H9 (cell line): ENCODE data around the gene DCDC1. TPM values are rescaled to one million over a fixed set of nuclear protein-coding genes. Genes with fewer than 3 reads are reported as not detected.

Source experiments
- DNase-seq: peaks from one replicate; pipeline ENCODE4 v3.0.0-alpha.2; 2017
- H2AFZ ChIP-seq: one replicate; pipeline ENCODE4 v1.6.1; 2013; ENCODE audit warnings: mild to moderate bottlenecking, low read length, control low read depth, moderate library complexity
- H2AK5ac ChIP-seq: 2 replicates; pipeline ENCODE4 v1.6.1; 2013; ENCODE audit warnings: low read length, control low read depth, mixed read lengths; ENCODE audit not compliant: insufficient read length
- H2BK120ac ChIP-seq: one replicate; pipeline ENCODE4 v1.6.1; 2013; ENCODE audit warnings: low read depth, mild to moderate bottlenecking, low read length, control low read depth, inconsistent platforms; ENCODE audit not compliant: poor library complexity, severe bottlenecking
- H2BK12ac ChIP-seq: 2 replicates; pipeline ENCODE4 v1.6.1; 2013; ENCODE audit warnings: low read length, control low read depth, mixed read lengths, low read depth; ENCODE audit not compliant: insufficient read length
- H2BK15ac ChIP-seq: 2 replicates; pipeline ENCODE4 v1.6.1; 2013; ENCODE audit warnings: low read depth, low read length, control low read depth
- H2BK20ac ChIP-seq: one replicate; pipeline ENCODE4 v1.6.1; 2013; ENCODE audit warnings: low read depth, mild to moderate bottlenecking, low read length, control low read depth, inconsistent platforms; ENCODE audit not compliant: poor library complexity, severe bottlenecking
- H2BK5ac ChIP-seq: 2 replicates; pipeline ENCODE4 v1.6.1; 2013; ENCODE audit warnings: low read length, control low read depth, mixed read lengths; ENCODE audit not compliant: insufficient read length
- H3K14ac ChIP-seq: 2 replicates; pipeline ENCODE4 v1.6.1; 2013; ENCODE audit warnings: low read length, control low read depth; ENCODE audit not compliant: insufficient read depth
- H3K18ac ChIP-seq: 2 replicates; pipeline ENCODE4 v1.6.1; 2013; ENCODE audit warnings: low read depth, mild to moderate bottlenecking, mixed read lengths, low read length, control low read depth; ENCODE audit not compliant: insufficient read length
- H3K23ac ChIP-seq: 2 replicates; pipeline ENCODE4 v1.6.1; 2013; ENCODE audit warnings: low read length, control low read depth, mixed read lengths, low read depth; ENCODE audit not compliant: insufficient read length
- H3K23me2 ChIP-seq: 2 replicates; pipeline ENCODE4 v1.6.1; 2013; ENCODE audit warnings: low read depth, mild to moderate bottlenecking, mixed read lengths, low read length, control low read depth; ENCODE audit not compliant: insufficient read length, poor library complexity, severe bottlenecking
- H3K27ac ChIP-seq: 2 replicates; pipeline ENCODE4 v1.5.1; 2013; ENCODE audit warnings: low read length, control low read depth, mixed read lengths, low read depth; ENCODE audit not compliant: insufficient read length
- H3K27me3 ChIP-seq: 2 replicates; pipeline ENCODE4 v1.6.1; 2013; ENCODE audit warnings: low read length, control low read depth, inconsistent platforms; ENCODE audit not compliant: insufficient read depth
- H3K4ac ChIP-seq: 2 replicates; pipeline ENCODE4 v1.6.1; 2013; ENCODE audit warnings: low read depth, mild to moderate bottlenecking, control low read depth, inconsistent platforms, low read length, moderate library complexity
- H3K4me1 ChIP-seq: 2 replicates; pipeline ENCODE4 v1.6.1; 2013; ENCODE audit warnings: low read length, control low read depth, inconsistent platforms; ENCODE audit not compliant: insufficient read depth
- H3K4me2 ChIP-seq: 2 replicates; pipeline ENCODE4 v1.6.1; 2013; ENCODE audit warnings: low read length, control low read depth, mixed read lengths; ENCODE audit not compliant: insufficient read length, insufficient read depth
- H3K56ac ChIP-seq: 2 replicates; pipeline ENCODE4 v1.6.1; 2013; ENCODE audit warnings: low read depth, mild to moderate bottlenecking, mixed read lengths, low read length, control low read depth; ENCODE audit not compliant: insufficient read length
- H3K79me1 ChIP-seq: 2 replicates; pipeline ENCODE4 v1.6.1; 2013; ENCODE audit warnings: low read depth, mild to moderate bottlenecking, moderate library complexity, low read length, control low read depth, inconsistent platforms; ENCODE audit not compliant: insufficient read depth, poor library complexity, severe bottlenecking
- H3K79me2 ChIP-seq: 2 replicates; pipeline ENCODE4 v1.6.1; 2013; ENCODE audit warnings: low read length, control low read depth, inconsistent platforms; ENCODE audit not compliant: insufficient read depth
- H3K9ac ChIP-seq: 2 replicates; pipeline ENCODE4 v1.6.1; 2013; ENCODE audit warnings: low read length, control low read depth, mixed read lengths; ENCODE audit not compliant: insufficient read length; ENCODE audit errors: extremely low read depth
- H3K9me3 ChIP-seq: one replicate; pipeline ENCODE4 v1.6.1; 2013; ENCODE audit warnings: low read depth, low read length, inconsistent platforms; ENCODE audit not compliant: control insufficient read depth
- H3T11ph ChIP-seq: one replicate; pipeline ENCODE4 v1.6.1; 2013; ENCODE audit warnings: mild to moderate bottlenecking, low read length, control low read depth, inconsistent platforms
- H4K20me1 ChIP-seq: one replicate; pipeline ENCODE4 v1.6.1; 2013; ENCODE audit not compliant: control insufficient read depth, insufficient read length, insufficient read depth
- H4K5ac ChIP-seq: 2 replicates; pipeline ENCODE4 v1.6.1; 2013; ENCODE audit warnings: low read depth, mild to moderate bottlenecking, mixed read lengths, low read length, control low read depth; ENCODE audit not compliant: insufficient read length
- H4K8ac ChIP-seq: replicated peaks from 2 replicates; pipeline ENCODE4 v1.6.1; 2013; ENCODE audit warnings: low read length, control low read depth, mixed read lengths, low read depth; ENCODE audit not compliant: insufficient read length
- H4K91ac ChIP-seq: 2 replicates; pipeline ENCODE4 v1.6.1; 2013; ENCODE audit warnings: low read depth, mild to moderate bottlenecking, moderate library complexity, mixed read lengths, low read length, control low read depth; ENCODE audit not compliant: insufficient read length
- H3K27ac Mint-ChIP-seq, 3 experiments: 2 replicates in 2 of 3; 3 replicates in 1 of 3; pipeline ENCODE4 v1.8.0; 2020 to 2021; ENCODE audit warnings: mixed read lengths in 3 of 3, mild to moderate bottlenecking in 1 of 3, moderate library complexity in 1 of 3
- H3K27me3 Mint-ChIP-seq: 2 replicates; pipeline ENCODE4 v1.8.0; 2021; ENCODE audit warnings: low read depth, mild to moderate bottlenecking, moderate library complexity, mixed read lengths
- H3K36me3 Mint-ChIP-seq, 3 experiments: 2 replicates in 2 of 3; 3 replicates in 1 of 3; pipeline ENCODE4 v1.8.0; 2020 to 2021; ENCODE audit warnings: low read depth in 3 of 3, mixed read lengths in 3 of 3; ENCODE audit not compliant: insufficient read depth in 1 of 3
- H3K4me1 Mint-ChIP-seq, 2 experiments: 2 replicates each; pipeline ENCODE4 v1.8.0; 2020; ENCODE audit warnings: mixed read lengths in 2 of 2
- H3K4me3 Mint-ChIP-seq, 2 experiments: 2 replicates in 1 of 2; 3 replicates in 1 of 2; pipeline ENCODE4 v1.8.0; 2020 to 2021; ENCODE audit warnings: mild to moderate bottlenecking in 2 of 2, mixed read lengths in 2 of 2, moderate library complexity in 1 of 2
- H3K9me3 Mint-ChIP-seq, 2 experiments: 2 replicates in 1 of 2; 3 replicates in 1 of 2; pipeline ENCODE4 v1.8.0; 2020; ENCODE audit warnings: mild to moderate bottlenecking in 2 of 2, mixed read lengths in 2 of 2, moderate library complexity in 1 of 2
- total RNA-seq: library from RNA; stranded (reverse); gene quantifications from 2 replicates; pipeline ENCODE4 v1.2.1, GENCODE V29; 2021
- TF ChIP-seq, protein P1 (sequence below): fragments of 200-600 bp; sonication (generic); conservative IDR thresholded peaks from 3 replicates; pipeline ENCODE4 v1.8.0; 2021; ENCODE audit warnings: antibody characterized with exemption, mild to moderate bottlenecking

DCDC1 gene
- total RNA-seq, 1 experiment from 2014 or later = 0.09 TPM

GRCh38 chr11:30911247-30911646, 458.3 kb downstream of the DCDC1 start:
- no peaks in the 10 kb centered on the region for H3K9me3 Mint-ChIP-seq
- DNase-seq = no peak
- H3K27me3 ChIP-seq = no peaks in the 10 kb centered on the region

More at GRCh38 chr11:30911247-30911646, 458.3 kb downstream of the DCDC1 start:
- Histone ChIP-seq H3T11ph (no peak overlapping the region), H3K14ac (no peak overlapping the region), H2BK5ac (no peak overlapping the region), H4K91ac (no peak overlapping the region), H3K79me1 (no peaks in the 10 kb centered on the region), H3K23ac (no peak overlapping the region), H2AFZ (no peak overlapping the region), H4K5ac (no peak overlapping the region), H2AK5ac (no peak overlapping the region), H4K20me1 (no peaks in the 10 kb centered on the region), H3K4me1 (no peaks in the 10 kb centered on the region), H3K23me2 (no peaks in the 10 kb centered on the region), H2BK20ac (no peak overlapping the region), H3K9me3 (no peaks in the 10 kb centered on the region), H3K27ac (no peak overlapping the region), H3K4ac (no peak overlapping the region), H4K8ac (no peak overlapping the region), H2BK15ac (no peak overlapping the region), H3K9ac (no peak overlapping the region), H3K4me2 (no peak overlapping the region), H2BK12ac (no peak overlapping the region), H3K56ac (no peak overlapping the region), H2BK120ac (no peak overlapping the region), H3K18ac (no peak overlapping the region), H3K79me2 (no peaks in the 10 kb centered on the region)
- no peaks in the 10 kb centered on the region for H3K36me3 Mint-ChIP-seq
- TF ChIP-seq, protein P1, sequence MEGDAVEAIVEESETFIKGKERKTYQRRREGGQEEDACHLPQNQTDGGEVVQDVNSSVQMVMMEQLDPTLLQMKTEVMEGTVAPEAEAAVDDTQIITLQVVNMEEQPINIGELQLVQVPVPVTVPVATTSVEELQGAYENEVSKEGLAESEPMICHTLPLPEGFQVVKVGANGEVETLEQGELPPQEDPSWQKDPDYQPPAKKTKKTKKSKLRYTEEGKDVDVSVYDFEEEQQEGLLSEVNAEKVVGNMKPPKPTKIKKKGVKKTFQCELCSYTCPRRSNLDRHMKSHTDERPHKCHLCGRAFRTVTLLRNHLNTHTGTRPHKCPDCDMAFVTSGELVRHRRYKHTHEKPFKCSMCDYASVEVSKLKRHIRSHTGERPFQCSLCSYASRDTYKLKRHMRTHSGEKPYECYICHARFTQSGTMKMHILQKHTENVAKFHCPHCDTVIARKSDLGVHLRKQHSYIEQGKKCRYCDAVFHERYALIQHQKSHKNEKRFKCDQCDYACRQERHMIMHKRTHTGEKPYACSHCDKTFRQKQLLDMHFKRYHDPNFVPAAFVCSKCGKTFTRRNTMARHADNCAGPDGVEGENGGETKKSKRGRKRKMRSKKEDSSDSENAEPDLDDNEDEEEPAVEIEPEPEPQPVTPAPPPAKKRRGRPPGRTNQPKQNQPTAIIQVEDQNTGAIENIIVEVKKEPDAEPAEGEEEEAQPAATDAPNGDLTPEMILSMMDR = no peak
- no peak overlapping the region for H3K27ac Mint-ChIP-seq
- H3K27me3 Mint-ChIP-seq = peaks cover 4% of the 10 kb centered on the region; the same call in 1 of the 2 replicates
- no peak overlapping the region for H3K4me3 Mint-ChIP-seq
- peaks cover 5% of the 10 kb centered on the region in 2 experiments for H3K4me1 Mint-ChIP-seq
